ENCODE results near the gene TMEM156.
"Not testable (repeated sequence)": the region's sequence is repeated elsewhere in the genome, so short reads cannot be mapped to it uniquely, and the experiment has no call there.

Gene TMEM156

GRCh38 chr4:38954727-38955126 lies 77.5 kb downstream of the TMEM156 start:
- DNase-seq: no peak

DNA sequence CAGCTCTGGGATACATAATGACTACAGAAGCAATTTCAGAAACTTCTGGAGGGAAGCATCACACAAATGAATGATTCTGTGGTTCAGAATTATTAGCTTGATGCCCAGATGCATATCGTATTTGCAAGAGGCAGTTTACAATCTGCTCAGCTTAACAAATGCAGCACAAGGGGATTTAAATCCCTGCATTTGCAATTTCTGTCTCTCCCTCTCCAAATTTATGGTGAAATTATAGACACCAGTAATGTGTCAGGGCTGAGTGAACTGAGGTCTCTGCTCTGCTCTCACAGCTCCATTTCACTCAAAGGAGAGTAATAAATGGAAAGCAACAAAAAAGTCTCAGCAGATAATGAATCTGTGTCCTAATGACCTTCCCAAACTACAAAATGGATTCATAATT lies 80.2 kb downstream of the TMEM156 start:
- no peak for DNase-seq

GRCh38 chr4:38951598-38951997 lies 80.6 kb downstream of the TMEM156 start:
- DNase-seq: no peak

- no peak for DNase-seq
Observed at GRCh38 chr4:38950734-38951133, 81.5 kb downstream of the TMEM156 start.

DNA sequence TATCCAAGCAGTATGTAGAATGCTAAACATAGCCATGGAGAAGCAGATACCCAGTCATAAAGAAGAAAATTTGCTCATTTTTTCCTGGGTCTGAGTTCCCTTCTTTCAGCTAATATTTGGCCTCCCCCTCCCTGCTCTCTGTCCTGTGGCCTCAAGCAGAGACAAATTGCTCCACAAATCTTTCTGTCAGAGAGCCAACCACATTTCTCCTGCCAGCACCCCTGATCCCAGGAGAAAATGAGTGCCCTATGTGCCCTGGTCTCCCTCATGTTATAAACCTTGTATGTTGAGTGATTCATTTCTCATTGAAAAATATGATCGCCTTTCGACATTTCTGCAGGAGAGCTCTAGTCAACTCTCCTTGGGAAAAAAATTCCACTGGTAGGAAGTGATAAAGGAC lies 82.0 kb downstream of the TMEM156 start:
- DNase-seq: no peak

DNA sequence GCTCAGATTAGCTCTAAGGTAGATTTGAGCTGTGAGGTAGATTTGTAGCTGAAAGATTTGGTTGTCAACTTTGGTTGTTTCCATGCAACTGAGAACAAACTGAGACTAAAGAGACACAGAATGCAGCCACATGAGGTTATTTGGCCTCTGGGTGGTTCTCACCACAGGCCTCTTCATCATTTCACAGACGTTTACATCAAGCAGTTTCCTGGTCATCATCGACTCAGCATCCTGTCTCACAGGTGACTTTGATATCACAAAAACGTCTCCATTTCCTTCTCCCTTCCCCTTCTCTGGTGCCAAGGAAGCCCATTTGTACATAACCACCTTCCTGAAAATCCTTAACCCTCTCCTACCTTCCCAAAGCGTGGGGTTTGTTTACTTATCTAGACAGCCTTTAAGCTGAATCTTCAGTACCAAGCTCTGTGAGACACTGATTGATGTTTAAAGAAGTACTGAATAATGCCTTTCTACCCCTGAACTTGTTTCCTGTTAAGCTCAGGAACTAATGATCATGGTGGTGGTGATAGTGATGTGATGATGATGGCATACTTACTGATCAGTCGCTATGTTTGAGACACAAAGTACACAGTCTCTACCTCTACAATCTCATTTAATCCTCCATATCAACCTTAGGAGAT lies 82.7 kb downstream of the TMEM156 start:
- DNase-seq: no peak

DNA sequence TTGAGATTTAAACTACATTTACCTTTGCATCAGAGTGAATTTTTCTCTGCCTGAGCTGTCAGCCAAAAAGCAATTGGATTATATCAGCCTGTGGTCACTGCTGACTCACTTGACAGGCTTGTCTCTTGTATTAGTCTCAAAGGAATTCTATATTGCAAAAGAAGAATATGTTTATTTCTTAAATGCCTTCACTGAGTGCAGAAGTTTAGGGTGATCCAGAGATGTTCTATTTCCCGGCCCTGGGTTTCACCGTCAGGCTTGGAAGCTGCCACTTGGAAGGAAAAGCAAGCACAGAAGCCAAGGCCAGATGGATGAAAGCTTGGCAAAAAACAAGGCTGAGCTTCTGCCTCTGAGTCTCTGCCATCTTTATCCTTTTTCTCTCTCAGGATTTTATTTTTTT lies 83.7 kb downstream of the TMEM156 start:
- no peak for DNase-seq

DNA sequence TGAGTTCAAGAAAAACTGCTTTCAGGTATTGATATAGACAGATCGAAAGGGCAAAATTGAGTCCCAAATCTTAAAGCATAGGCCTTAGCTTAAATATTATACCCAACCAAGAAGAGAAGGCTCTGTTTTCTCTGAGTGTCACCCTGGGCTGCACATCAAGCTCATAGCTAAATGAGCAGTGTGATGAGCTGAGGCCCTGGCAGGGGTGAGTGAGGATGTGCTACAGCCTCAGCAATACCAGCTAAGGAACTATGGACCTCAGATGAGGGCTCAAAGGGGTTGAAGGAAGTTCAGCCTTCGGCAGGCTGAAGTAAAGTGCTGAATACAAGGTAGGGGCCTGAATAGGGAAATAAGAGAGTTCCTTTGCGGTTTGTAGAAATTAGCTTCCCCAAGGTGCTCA lies 85.3 kb downstream of the TMEM156 start:
- no peak for DNase-seq

GRCh38 chr4:38944440-38944839 lies 87.8 kb downstream of the TMEM156 start:
- no peak for DNase-seq

DNA sequence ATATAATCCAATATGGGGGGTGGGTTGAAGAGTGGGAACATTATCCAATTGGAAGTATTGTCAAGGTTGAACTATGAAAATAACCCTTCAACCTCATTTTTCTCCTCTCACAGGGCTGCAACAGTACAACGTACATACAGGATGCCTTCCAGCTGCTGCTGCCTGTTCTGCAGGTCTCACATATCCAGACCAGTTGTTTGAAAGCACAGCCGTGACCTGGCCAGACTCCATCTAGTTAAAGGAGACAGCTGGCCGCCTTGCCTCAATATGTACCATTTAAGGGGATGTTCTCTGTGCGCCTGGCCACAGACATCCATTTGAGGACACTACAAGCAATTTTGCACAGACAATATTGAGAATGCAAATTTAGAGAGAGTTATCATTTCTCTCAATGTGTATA lies 88.9 kb downstream of the TMEM156 start:
- no peak for DNase-seq

- not testable (repeated sequence) for DNase-seq
Observed at GRCh38 chr4:38941906-38942305, 90.3 kb downstream of the TMEM156 start.

DNA sequence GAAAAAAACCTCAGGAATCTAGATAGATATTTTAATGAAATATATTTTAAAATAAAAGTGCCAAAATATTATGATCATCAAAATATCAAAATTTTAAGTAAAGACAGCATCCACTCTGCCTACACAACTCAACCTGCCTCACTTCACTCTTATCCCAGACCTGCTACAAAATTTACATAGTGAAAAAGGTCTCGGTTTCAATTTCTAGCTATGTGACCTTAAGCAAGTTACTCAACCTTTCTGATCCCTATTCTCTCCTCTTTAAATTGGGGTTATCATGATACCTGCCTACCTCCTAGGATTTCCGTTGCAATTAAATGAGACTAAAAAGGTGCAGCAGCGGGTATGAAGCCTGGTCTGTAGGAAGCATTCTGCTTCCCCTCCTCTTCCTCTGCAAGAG lies 91.7 kb downstream of the TMEM156 start:
- no peak for DNase-seq

- DNase-seq: no peak
Observed at GRCh38 chr4:38939165-38939564, 93.0 kb downstream of the TMEM156 start.

DNA sequence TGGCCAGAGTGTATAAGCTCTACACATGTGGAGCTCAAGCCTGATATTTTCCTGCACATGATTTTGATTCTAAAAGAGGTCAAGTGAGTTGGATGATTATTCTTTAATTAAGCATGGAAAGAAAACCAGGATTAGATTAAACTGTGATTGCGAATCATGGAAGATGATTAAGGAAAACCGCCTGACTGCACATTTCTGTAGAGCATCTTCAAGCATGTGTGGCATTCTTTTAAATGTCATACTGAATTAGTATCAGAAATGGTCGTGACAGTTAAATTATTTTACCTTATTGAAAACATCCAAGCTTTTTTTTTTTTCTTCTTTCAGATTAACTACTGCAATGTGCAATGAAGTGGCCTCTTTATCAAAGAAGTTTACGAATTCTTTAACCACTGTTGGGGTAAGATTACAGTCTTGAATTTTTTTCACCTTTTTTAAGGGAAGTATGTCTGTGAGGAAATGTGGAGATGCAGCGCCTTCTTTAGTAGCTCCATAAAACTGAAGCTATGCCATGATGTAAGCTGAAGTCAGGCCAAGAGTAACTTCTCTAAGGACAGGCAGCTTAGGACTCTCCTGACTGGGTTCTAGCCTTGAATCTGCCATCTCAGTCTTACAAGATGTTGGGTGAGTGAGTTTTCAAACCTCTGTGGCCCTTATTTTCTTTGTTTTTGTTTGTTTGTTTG lies 96.7 kb downstream of the TMEM156 start:
- DNase-seq: no peak

GRCh38 chr4:38931125-38931524 lies 101.1 kb downstream of the TMEM156 start:
- no peak for DNase-seq

DNA sequence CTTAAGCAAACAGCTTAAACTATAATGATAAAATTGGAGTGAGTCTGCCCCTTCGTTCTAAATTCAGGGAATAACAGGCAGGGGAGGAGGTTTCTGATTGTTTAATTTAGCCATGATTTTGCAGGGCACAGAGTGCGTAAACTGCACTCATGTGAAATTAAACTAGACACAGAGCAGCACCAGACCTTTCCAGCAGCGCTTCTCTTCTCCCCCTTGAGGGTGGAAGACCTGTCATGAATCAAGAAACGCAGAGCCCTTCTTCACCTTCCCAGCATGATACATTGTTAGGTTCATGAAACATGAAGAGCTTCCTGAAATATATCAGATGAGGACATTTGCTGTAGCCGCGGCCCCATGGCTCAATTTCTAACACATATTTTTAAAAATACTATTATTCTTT lies 101.5 kb downstream of the TMEM156 start:
- DNase-seq: no peak

DNA sequence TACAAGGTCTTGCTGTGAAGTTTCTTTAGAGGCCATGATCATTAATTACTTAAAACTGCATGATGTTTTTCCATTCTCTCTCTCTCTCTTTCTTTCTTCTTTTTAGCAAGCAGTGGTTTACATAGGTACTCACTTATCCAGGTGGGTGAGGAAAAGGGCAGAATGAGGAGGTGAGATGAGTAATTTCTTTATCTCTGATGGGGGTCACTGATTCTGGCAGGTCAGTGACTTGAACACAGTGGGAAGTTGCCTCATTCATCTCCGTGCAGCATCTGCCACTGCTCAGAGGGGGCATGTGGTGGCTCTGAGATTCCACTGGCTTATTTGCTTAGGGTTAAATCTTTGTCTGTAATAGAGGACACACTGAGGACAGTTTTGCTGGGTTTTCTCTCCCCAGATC lies 102.0 kb downstream of the TMEM156 start:
- no peak for DNase-seq

DNA sequence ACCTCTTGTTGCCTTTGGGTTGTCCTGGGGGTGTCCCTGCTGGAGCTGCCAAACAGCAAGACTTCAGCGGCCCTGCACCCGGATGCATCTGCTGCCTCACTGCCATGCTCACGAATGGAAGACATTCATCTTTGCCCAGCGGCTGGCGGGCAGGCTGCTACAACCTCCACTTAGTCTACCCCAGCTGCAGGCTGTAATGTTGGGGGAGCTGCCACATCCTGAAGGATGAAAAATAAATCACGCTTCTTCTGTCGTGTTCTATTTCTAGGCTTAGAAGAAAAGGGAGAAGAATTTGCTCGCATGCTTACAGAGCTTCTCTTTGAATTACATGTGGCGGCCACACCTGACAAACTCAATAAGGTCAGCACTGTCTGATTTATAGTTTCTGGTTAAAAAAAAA lies 103.2 kb downstream of the TMEM156 start:
- no peak for DNase-seq

GRCh38 chr4:38928568-38928967 lies 103.6 kb downstream of the TMEM156 start:
- no peak for DNase-seq

GRCh38 chr4:38926896-38927295 lies 105.3 kb downstream of the TMEM156 start:
- DNase-seq: no peak

DNA sequence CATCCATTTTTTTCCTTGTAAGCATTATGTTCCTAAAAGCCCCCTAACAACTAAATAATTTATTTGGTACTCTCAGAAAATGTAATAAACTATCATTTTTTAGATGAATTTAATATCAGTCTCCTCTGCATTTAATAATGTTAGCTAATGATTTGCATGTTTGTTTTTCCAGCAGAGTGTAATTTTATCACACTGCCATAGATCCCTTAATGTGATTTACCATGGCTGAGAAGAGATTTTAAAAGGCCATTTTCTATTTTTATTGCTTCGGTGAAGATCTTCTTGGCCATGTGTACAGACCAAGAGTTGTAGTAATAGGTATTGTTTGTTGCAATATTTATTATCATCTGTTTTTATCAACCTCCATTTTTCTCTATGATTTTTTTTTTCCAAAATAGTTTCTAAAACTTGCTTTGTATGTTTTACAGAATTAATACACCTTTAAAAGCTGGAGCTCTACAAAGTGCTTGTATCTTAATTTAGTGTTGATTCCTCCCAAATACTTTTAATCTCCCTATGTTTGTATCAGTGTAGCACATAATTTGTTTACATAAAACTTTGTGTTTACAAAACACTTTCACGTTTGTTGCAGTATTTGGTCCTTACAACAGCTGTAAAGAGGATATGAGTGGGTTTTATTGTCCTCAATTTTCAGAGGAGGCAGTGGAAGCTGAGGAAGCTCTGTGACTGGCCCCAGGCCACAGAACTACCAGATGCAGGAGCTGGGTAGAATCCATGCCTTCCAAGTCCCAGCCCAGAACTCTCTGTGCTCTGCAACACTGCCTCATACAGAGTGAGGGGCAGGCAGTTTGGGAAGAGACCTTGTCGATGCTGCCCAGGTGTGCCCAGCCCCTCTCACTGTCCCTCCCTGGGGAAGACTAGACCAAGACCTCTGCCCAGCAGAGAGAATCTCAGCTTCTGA lies 106.5 kb downstream of the TMEM156 start:
- DNase-seq: no peak

DNA sequence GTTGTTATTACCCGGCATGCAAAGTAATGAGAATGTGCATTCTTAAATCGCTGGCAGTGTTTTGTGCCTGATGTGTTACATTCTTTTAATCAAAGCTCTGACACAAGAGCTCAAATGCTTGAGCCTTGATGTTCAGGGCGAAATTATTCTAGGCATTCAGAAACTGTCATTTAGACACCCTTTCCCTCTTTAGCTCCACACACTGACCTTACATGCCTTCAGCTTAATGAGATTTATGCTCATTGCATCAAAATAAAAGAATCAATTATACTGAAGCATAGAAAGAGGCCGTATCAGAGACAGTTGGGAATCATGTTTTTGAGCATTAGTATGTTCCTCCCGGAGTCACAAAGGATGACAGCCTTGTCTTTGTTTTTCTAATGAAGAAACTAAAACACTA lies 107.9 kb downstream of the TMEM156 start:
- DNase-seq: no peak

- DNase-seq: no peak
Observed at GRCh38 chr4:38923746-38924145, 108.5 kb downstream of the TMEM156 start.

- DNase-seq: no peak
Observed at GRCh38 chr4:38921151-38921550, 111.1 kb downstream of the TMEM156 start.

Measured in NCI-H2171 (cell line).